ENCODE measurements around the gene ARHGAP44. TPM values are rescaled to one million over a fixed set of nuclear protein-coding genes. Genes with fewer than 3 reads are reported as not detected.

The ARHGAP44 gene
- polyA plus RNA-seq, 1 experiment, result 0.40 TPM

DNA sequence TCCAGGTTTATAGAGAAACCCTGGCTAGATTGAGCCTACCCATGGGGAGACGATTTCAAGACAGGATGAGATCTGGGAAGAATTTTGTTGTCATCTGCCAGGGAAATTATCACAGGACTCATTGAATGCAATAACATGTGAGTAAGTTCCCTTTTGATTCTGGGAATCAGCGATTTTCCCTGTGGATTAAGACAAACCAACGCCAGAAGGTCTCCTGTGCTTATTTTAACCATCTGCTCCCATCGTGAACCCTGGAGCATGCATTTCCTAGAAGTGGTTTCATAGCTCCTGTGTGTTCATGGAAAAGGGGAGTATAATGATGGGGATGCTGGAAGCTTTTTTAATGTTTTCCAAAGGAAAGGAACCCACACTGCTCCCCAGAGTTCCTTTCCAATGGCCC is 21.0 kb upstream of the ARHGAP44 start:
- ChIA-PET CTCF (interaction anchor here (0.5 to 0.9 kb wide), 2 partner anchors 513 to 725 kb away, joined by 3 read pairs; no protein-coding TSS in a partner anchor), POLR2A (no interaction called here)
- H3K27me3 ChIP-seq (ENCODE audit: control insufficient read depth, insufficient read depth, low read length), result no peaks in the 10 kb centered on the region
- TF ChIP-seq, protein P1, sequence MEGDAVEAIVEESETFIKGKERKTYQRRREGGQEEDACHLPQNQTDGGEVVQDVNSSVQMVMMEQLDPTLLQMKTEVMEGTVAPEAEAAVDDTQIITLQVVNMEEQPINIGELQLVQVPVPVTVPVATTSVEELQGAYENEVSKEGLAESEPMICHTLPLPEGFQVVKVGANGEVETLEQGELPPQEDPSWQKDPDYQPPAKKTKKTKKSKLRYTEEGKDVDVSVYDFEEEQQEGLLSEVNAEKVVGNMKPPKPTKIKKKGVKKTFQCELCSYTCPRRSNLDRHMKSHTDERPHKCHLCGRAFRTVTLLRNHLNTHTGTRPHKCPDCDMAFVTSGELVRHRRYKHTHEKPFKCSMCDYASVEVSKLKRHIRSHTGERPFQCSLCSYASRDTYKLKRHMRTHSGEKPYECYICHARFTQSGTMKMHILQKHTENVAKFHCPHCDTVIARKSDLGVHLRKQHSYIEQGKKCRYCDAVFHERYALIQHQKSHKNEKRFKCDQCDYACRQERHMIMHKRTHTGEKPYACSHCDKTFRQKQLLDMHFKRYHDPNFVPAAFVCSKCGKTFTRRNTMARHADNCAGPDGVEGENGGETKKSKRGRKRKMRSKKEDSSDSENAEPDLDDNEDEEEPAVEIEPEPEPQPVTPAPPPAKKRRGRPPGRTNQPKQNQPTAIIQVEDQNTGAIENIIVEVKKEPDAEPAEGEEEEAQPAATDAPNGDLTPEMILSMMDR (IDR thresholded peaks at IDR 0.05; ENCODE audit: insufficient read depth, low read depth, low read length), result no peak
- no peaks in the 10 kb centered on the region for H3K36me3 ChIP-seq (ENCODE audit: control insufficient read depth, insufficient read depth, low read length)
- no peak for DNase-seq (ENCODE audit: low read depth)
- H3K4me3 ChIP-seq (ENCODE audit: low read depth, low read length), result no peak overlapping the region

DNA sequence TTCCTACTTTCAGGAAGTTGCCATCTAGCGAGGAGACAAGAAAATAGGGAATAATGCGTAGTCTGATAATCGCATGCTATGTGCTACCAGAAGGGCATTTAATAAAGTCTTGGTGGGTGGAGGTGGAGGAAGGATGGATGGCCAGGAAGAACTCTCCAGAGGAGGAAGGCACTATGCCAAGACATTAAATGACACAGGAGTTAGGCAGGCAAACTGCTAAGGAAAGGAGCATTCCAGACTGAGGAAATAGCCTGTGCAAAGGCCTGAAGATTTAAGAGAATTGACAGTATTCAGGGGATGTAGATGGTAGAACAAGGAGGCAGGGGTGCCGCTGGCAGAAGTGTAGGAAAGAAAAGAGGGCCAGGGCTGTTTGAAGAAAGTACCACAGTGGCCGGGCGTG is 19.3 kb upstream of the ARHGAP44 start:
- Histone ChIP-seq H3K27me3 (ENCODE audit: control insufficient read depth, insufficient read depth, low read length) (no peaks in the 10 kb centered on the region), H3K36me3 (ENCODE audit: control insufficient read depth, insufficient read depth, low read length) (no peaks in the 10 kb centered on the region), H3K4me3 (ENCODE audit: low read depth, low read length) (no peak overlapping the region)
- ChIA-PET POLR2A (no interaction called here), CTCF (no interaction called here)
- DNase-seq (ENCODE audit: low read depth), result no peak
- TF ChIP-seq, protein P1 (IDR thresholded peaks at IDR 0.05; ENCODE audit: insufficient read depth, low read depth, low read length), result no peak

DNA sequence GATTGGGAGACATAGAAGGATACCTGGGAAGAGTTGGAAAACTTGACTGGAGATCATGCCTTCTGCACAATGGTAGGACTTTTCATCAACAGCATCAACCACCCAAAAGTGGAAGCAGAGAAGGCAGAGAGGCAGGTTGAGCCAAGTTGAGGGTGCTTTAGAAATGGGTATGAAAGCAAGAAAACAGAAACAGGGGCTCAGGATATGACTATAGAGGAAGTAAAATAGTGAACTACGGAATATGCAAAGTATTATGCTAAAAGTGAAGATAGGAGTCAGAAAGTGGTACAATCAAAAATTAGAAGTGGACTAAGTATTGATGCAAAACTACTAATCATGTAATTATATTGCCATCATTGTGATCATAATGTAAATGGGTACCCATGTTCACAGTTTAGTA is 16.1 kb upstream of the ARHGAP44 start:
- Histone ChIP-seq H3K4me3 (ENCODE audit: low read depth, low read length) (no peak overlapping the region), H3K36me3 (ENCODE audit: control insufficient read depth, insufficient read depth, low read length) (no peaks in the 10 kb centered on the region), H3K27me3 (ENCODE audit: control insufficient read depth, insufficient read depth, low read length) (no peaks in the 10 kb centered on the region)
- TF ChIP-seq, protein P1 (IDR thresholded peaks at IDR 0.05; ENCODE audit: insufficient read depth, low read depth, low read length), result no peak
- DNase-seq (ENCODE audit: low read depth), result no peak
- CTCF ChIA-PET, result no interaction called here
- POLR2A ChIA-PET, result no interaction called here

DNA sequence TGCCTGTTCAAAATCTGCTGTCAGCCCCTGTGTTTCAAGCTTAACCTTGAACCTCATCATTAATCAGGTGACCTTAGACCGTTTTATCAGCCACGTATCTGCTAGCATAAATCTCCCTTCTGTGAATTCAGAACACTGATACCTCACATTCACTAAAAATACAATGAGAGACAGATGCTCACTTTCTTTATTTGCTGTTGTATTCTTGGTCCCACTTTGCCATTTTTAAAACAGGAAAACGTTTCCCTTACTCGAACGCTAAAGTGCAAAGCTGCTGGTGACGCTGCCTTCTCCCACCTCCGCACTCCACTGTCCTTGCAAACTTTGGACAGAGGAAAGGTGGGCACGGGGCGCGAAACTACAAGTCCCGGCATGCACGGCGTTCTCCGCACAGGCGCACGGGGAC is 220 bp upstream of the ARHGAP44 start:
- POLR2A ChIA-PET, result no interaction called here
- CTCF ChIA-PET, result no interaction called here
- peaks cover 6% of the 10 kb centered on the region; the same call in 1 of the 2 replicates for H3K27me3 ChIP-seq (ENCODE audit: control insufficient read depth, insufficient read depth, low read length)
- no peaks in the 10 kb centered on the region for H3K36me3 ChIP-seq (ENCODE audit: control insufficient read depth, insufficient read depth, low read length)
- DNase-seq (ENCODE audit: low read depth), result no peak
- TF ChIP-seq, protein P1 (IDR thresholded peaks at IDR 0.05; ENCODE audit: insufficient read depth, low read depth, low read length), result no peak
- H3K4me3 ChIP-seq (ENCODE audit: low read depth, low read length), result peak overlapping the region; percentile 60

DNA sequence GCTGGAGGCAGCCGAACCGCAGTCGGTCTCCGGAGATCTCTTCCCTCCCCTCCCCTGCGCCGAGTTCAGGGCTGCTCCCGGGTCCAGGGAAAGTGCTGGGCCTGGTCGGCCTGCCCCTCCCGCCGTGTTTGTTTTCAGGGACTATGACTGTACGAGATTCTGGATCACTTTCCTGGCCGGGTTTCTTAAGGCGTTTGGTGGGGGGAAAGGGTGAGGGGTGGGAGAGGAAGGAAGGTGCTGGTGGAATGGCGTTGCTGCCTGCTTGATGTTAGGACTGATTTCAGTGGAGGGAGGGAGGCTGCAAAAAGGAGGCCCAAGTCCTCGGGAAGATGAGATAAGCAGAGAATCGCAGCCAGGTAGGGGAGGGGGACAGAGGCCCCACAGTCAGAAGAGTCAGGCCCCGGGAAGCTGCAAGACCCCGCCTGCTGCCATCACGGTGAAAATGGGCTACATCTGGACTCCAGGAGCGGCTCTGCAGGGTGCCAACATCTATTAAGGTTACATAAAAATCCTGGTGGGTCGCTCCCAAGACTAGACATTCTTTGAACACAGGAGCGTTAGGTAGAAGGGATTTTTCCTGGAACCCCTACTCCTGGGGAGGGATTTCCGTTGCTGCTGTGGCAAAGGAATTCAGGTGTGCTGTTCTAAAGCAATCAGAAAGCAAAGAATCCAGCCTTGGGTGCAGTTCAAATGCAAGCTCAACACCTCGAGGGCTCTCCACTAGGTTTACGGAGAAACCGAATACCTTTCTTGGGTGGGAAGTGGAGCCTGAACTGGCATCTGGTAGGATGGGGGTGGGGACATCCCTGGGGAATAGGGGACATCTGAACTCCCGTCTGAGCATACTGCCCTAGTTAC is 1.2 kb downstream of the ARHGAP44 start:
- Histone ChIP-seq H3K27me3 (ENCODE audit: control insufficient read depth, insufficient read depth, low read length) (peaks cover 6% of the 10 kb centered on the region; the same call in 1 of the 2 replicates), H3K4me3 (ENCODE audit: low read depth, low read length) (peak overlapping the region; percentile 60), H3K36me3 (ENCODE audit: control insufficient read depth, insufficient read depth, low read length) (no peaks in the 10 kb centered on the region)
- ChIA-PET CTCF (no interaction called here), POLR2A (no interaction called here)
- no peak for DNase-seq (ENCODE audit: low read depth)
- TF ChIP-seq, protein P1 (IDR thresholded peaks at IDR 0.05; ENCODE audit: insufficient read depth, low read depth, low read length), result no peak

Measured in BJ (cell line).